Measurements from ENCODE around the gene TMEM242. TPM values are rescaled to one million over a fixed set of nuclear protein-coding genes. Genes with fewer than 3 reads are reported as not detected.

The TMEM242 gene
- total and polyA plus RNA-seq, 2 of the 8 experiments (the other 6 are each of a cell fraction or from before 2014, with no cell fraction given) = 2.4 to 9.0 TPM

DNA sequence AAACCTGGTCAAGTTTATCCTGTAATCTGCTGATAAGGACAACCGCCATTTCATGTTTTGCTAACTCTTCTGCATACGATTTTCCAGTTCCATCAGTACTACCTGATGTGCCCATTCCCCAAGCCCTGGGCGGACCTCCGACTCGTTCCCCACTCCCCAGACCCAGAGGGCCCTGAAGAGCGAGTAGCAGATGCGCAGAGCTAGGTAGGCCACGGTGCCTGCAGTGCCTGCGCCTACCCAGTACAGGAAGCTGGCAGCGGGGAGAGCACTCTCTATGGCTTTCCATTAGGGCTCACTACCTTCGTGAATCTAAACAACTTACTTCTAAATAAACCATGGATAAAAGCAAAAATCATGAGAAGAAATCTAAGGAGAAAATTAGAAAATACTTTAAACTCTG, 43.3 kb upstream of the TMEM242 start:
- CTCF ChIA-PET (ENCODE audit: partially characterized antibody) = no interaction called here
- Histone ChIP-seq H3K27ac (ENCODE audit: low read depth, low read length) (no peak overlapping the region), H3K4me3 (ENCODE audit: extremely low read depth in 1 of 4, insufficient read depth in 2 of 4, low read depth in 3 of 4, low read length in 4 of 4) (no peak overlapping the region), H3K4me2 (ENCODE audit: insufficient read depth in 1 of 2, low read depth in 2 of 2, low read length in 2 of 2) (no peak overlapping the region), H2BK15ac (ENCODE audit: low read length) (no peak overlapping the region), H2BK20ac (ENCODE audit: low read length) (no peak overlapping the region), H3K79me1 (ENCODE audit: low read depth, low read length) (no peaks in the 10 kb centered on the region), H2AFZ (ENCODE audit: low read length) (no peak overlapping the region), H2BK120ac (replicated peaks; ENCODE audit: low read depth, low read length) (no peak overlapping the region), H4K20me1 (replicated peaks in 1 of 2; ENCODE audit: control insufficient read depth in 1 of 2, insufficient read depth in 2 of 2, low read length in 2 of 2) (no peaks in the 10 kb centered on the region), H3K27me3 (replicated peaks in 1 of 4; ENCODE audit: control insufficient read depth in 3 of 4, extremely low read depth in 1 of 4, insufficient read depth in 3 of 4, low read length in 3 of 4) (no peaks in the 10 kb centered on the region), H2BK5ac (ENCODE audit: low read depth, low read length) (no peak overlapping the region), H4K91ac (replicated peaks; ENCODE audit: insufficient read length, low read length) (no peak overlapping the region), H2BK12ac (ENCODE audit: low read depth, low read length) (no peak overlapping the region), H3K9ac (replicated peaks in 1 of 4; ENCODE audit: extremely low read depth in 1 of 4, low read depth in 3 of 4, low read length in 3 of 4) (no peak overlapping the region), H3K36me3 (ENCODE audit: control insufficient read depth in 2 of 4, insufficient read depth in 4 of 4, low read length in 3 of 4) (no peaks in the 10 kb centered on the region), H3K56ac (replicated peaks; ENCODE audit: insufficient read length, low read depth, low read length) (no peak overlapping the region), H4K8ac (ENCODE audit: extremely low read depth, insufficient read depth, low read length) (no peak overlapping the region), H3K4me1 (replicated peaks in 1 of 4; ENCODE audit: control insufficient read depth in 3 of 4, insufficient read depth in 4 of 4, low read length in 3 of 4) (no peaks in the 10 kb centered on the region), H2AK5ac (ENCODE audit: low read depth, low read length) (no peak overlapping the region), H3K23ac (ENCODE audit: insufficient read length) (no peak overlapping the region), H4K5ac (ENCODE audit: insufficient read length, low read depth, low read length) (no peak overlapping the region), H3K14ac (ENCODE audit: insufficient read length) (no peak overlapping the region), H3K18ac (ENCODE audit: extremely low read depth, low read length) (no peak overlapping the region), H3K4ac (replicated peaks; ENCODE audit: insufficient read length, low read depth, low read length) (no peak overlapping the region), H3K23me2 (ENCODE audit: low read depth, low read length) (no peaks in the 10 kb centered on the region), H3K79me2 (ENCODE audit: control insufficient read depth in 1 of 2, insufficient read depth in 2 of 2, low read length in 2 of 2) (no peaks in the 10 kb centered on the region), H3K9me3 (ENCODE audit: insufficient read depth in 2 of 2, low read depth in 1 of 2, low read length in 1 of 2) (no peaks in the 10 kb centered on the region)
- no peak for DNase-seq (ENCODE audit: low read depth in 1 of 2, low spot score in 2 of 2)
- no peak for FAIRE-seq
- no peak for TF ChIP-seq SIX5 (IDR thresholded peaks at IDR 0.05; ENCODE audit: low read depth, low read length)
- TF ChIP-seq MAFK (IDR thresholded peaks at IDR 0.05; ENCODE audit: low read depth, low read length) = no peak
- TF ChIP-seq CEBPB (IDR thresholded peaks at IDR 0.05; ENCODE audit: low read depth, low read length) = no peak
- WGBS, 2 experiments (ENCODE audit: extremely low coverage in 1 of 2, insufficient coverage in 1 of 2, insufficient read length in 1 of 2, insufficient replicate concordance in 2 of 2, low coverage in 1 of 2, low lambda C conversion rate in 2 of 2, missing lambda C conversion rate in 1 of 2) = 91% methylated on average over 11 of the region's 11 CpGs; no CpG with 5 or more reads in 1 of the 2 experiments
- POLR2A ChIA-PET (ENCODE audit: partially characterized antibody) = no interaction called here

Measured in H1 (cell line).